Measurements from ENCODE around the gene DDX41.

DDX41 gene

DNA sequence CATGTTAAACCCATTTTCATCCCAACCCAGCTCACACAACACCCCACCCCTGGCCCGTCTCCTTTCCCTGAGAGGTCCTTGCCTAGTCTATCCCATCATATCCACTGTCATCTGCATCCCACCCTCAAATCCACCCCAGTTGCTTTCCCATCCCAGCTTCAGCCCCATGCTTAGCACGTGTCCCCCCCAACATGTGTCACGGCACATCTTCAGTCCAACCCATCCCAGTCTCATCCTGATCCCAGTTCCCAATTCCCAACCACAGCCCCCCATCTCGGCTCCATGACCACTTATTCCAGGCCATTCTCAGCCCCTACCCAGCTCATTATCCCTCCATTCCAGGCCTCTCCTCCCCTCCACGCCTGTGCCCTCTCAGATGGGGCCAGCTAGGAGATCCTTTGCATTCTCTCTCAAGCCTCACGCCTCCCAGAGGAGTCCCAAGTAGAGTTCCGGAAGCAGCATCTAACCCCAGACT lies 42.7 kb downstream of the DDX41 start:
- Histone ChIP-seq H3K27me3 (replicated peaks; ENCODE audit: insufficient read depth, low read length) (peaks cover 49% of the 10 kb centered on the region), H3K9me2 (replicated peaks; ENCODE audit: insufficient read depth, low read length) (no peaks in the 10 kb centered on the region), H3K9ac (ENCODE audit: low read length) (no peak overlapping the region), H3K27ac (ENCODE audit: low read length) (no peak overlapping the region), H3K79me2 (ENCODE audit: low read length) (no peaks in the 10 kb centered on the region), H3K4me3 (ENCODE audit: low read length) (no peak overlapping the region), H3F3A (ENCODE audit: insufficient read depth, low read length) (no peaks in the 10 kb centered on the region), H3K9me3 (replicated peaks; ENCODE audit: insufficient read depth, low read length) (no peaks in the 10 kb centered on the region), H3K4me1 (ENCODE audit: low read length) (no peaks in the 10 kb centered on the region), H3K36me3 (replicated peaks; ENCODE audit: insufficient read depth, low read length) (no peaks in the 10 kb centered on the region), H3K4me2 (ENCODE audit: low read depth, low read length) (no peak overlapping the region), H4K20me1 (ENCODE audit: insufficient read depth, low read length) (no peaks in the 10 kb centered on the region), H2AFZ (ENCODE audit: low read length) (no peak overlapping the region)
- no peak for DNase-seq
- TF ChIP-seq EZH2phosphoT487 (IDR thresholded peaks at IDR 0.05; ENCODE audit: low read length) (no peak), EZH2 (optimal IDR thresholded peaks at IDR 0.05; ENCODE audit: low read depth, low read length) (no peak)
- TF ChIP-seq, protein P1, sequence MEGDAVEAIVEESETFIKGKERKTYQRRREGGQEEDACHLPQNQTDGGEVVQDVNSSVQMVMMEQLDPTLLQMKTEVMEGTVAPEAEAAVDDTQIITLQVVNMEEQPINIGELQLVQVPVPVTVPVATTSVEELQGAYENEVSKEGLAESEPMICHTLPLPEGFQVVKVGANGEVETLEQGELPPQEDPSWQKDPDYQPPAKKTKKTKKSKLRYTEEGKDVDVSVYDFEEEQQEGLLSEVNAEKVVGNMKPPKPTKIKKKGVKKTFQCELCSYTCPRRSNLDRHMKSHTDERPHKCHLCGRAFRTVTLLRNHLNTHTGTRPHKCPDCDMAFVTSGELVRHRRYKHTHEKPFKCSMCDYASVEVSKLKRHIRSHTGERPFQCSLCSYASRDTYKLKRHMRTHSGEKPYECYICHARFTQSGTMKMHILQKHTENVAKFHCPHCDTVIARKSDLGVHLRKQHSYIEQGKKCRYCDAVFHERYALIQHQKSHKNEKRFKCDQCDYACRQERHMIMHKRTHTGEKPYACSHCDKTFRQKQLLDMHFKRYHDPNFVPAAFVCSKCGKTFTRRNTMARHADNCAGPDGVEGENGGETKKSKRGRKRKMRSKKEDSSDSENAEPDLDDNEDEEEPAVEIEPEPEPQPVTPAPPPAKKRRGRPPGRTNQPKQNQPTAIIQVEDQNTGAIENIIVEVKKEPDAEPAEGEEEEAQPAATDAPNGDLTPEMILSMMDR (IDR thresholded peaks at IDR 0.05; ENCODE audit: low read length), result no peak

DNA sequence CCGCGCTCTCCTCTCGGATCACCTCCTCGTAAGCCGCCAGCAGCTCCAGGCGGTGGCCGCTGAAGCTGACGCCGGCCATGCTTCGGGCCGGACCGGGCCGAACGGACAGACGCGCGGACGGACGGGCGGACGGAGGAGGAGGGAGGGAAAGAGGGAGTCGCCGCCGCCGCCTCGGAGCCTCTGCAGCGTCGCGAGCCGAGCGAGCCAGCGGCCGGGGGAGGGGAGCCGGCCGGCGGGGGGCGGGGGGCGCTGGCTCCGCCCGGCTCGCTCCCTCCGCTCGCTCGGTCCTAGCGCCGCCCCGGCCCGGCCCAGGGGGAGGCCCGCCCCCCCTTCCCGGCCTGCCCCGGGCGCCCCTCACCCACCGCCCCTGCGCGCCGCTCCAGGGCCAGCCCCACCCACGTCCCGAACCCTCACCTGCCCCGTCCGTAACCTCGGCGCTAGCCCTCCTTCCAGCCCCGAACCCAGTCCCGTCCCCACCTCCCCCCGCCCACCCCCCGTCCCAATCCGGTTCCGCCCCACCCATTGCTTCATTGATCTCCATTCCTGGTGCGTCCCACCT lies 43.2 kb downstream of the DDX41 start, which contains the start of gene DBN1:
Gene DBN1 (minus strand): TSS at position 192 of the 559 bp plus-strand sequence. CDS start 113 bp downstream, at position 79.
- Histone ChIP-seq H3K4me3 (ENCODE audit: low read length) (peak within 1 kb of the TSS; percentile 42), H3K27me3 (replicated peaks; ENCODE audit: insufficient read depth, low read length) (peaks cover 55% of the 10 kb centered on the region), H2AFZ (ENCODE audit: low read length) (peak within 1 kb of the TSS; percentile 48; the same call in 1 of the 2 replicates), H3K4me1 (ENCODE audit: low read length) (no peaks in the 10 kb centered on the region), H3K9me2 (replicated peaks; ENCODE audit: insufficient read depth, low read length) (no peaks in the 10 kb centered on the region), H3K4me2 (ENCODE audit: low read depth, low read length) (peak within 1 kb of the TSS; percentile 84), H3K9me3 (replicated peaks; ENCODE audit: insufficient read depth, low read length) (no peaks in the 10 kb centered on the region), H3K27ac (ENCODE audit: low read length) (no peak within 1 kb of the TSS), H3K79me2 (ENCODE audit: low read length) (no peaks in the 10 kb centered on the region), H3K9ac (ENCODE audit: low read length) (peak within 1 kb of the TSS; percentile 10; the same call in 1 of the 2 replicates), H3K36me3 (replicated peaks; ENCODE audit: insufficient read depth, low read length) (no peaks in the 10 kb centered on the region), H4K20me1 (ENCODE audit: insufficient read depth, low read length) (no peaks in the 10 kb centered on the region), H3F3A (ENCODE audit: insufficient read depth, low read length) (no peaks in the 10 kb centered on the region)
- TF ChIP-seq EZH2 (optimal IDR thresholded peaks at IDR 0.05; ENCODE audit: low read depth, low read length) (no peak), EZH2phosphoT487 (IDR thresholded peaks at IDR 0.05; ENCODE audit: low read length) (no peak)
- TF ChIP-seq, protein P1 (IDR thresholded peaks at IDR 0.05; ENCODE audit: low read length), result no peak
- DNase-seq, result no peak

DNA sequence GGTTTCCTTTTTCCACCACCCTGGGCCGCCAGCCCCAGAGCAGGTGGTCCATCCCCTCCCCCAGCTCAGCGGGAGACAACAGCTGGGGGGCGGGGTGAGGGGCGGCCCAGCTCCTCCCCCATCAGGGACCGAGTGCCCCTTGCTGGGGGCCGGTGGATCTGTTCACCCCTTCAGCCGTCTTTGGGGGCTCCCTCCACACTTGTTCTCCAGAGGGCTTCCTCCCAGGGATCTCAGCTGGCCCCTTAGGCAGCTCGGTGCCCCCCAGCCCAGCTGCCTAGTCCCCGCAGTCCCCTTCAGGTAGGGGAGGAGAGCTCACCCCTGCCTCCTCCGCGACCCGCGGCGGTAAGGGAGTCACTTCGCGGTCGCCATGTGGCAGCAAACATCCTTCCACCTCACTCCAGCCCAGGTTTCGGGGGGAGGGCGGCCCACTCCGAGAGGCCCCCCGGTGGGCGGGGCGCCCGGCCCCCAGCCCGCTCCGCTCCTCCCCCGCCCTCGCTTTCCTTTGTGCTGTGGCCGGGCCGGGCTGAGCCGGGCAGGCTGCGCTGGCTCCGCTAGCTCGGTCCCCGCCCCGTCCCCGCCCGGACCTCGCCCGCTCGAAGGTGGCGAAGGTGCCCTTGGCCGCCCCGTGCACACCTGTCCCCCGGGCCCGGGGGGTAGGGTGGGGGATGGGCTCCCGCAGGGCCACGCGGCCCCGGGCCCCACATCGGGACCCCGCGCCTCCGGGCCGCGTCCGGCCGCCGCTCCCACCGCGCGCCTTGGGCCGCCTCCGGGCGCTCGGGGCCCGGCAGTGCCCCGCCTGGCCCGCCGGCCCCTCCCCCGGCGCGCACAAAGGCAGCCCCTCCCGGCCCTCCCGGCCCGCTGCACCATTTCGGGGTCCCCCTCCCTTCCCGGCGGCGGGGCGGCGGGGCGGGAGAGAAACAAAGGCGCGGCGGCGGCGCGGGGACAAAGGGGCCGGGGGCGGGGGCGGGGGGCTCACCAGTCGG lies 44.0 kb downstream of the DDX41 start:
- Histone ChIP-seq H3K9ac (ENCODE audit: low read length) (peak overlapping the region; percentile 10; the same call in 1 of the 2 replicates), H2AFZ (ENCODE audit: low read length) (peak overlapping the region; percentile 48; the same call in 1 of the 2 replicates), H3K4me2 (ENCODE audit: low read depth, low read length) (peak overlapping the region; percentile 84), H3K9me2 (replicated peaks; ENCODE audit: insufficient read depth, low read length) (no peaks in the 10 kb centered on the region), H4K20me1 (ENCODE audit: insufficient read depth, low read length) (no peaks in the 10 kb centered on the region), H3K27ac (ENCODE audit: low read length) (no peak overlapping the region), H3K4me3 (ENCODE audit: low read length) (peak overlapping the region; percentile 42), H3K36me3 (replicated peaks; ENCODE audit: insufficient read depth, low read length) (no peaks in the 10 kb centered on the region), H3K79me2 (ENCODE audit: low read length) (no peaks in the 10 kb centered on the region), H3F3A (ENCODE audit: insufficient read depth, low read length) (no peaks in the 10 kb centered on the region), H3K4me1 (ENCODE audit: low read length) (no peaks in the 10 kb centered on the region), H3K9me3 (replicated peaks; ENCODE audit: insufficient read depth, low read length) (no peaks in the 10 kb centered on the region), H3K27me3 (replicated peaks; ENCODE audit: insufficient read depth, low read length) (peaks cover 60% of the 10 kb centered on the region)
- TF ChIP-seq EZH2 (optimal IDR thresholded peaks at IDR 0.05; ENCODE audit: low read depth, low read length) (no peak), EZH2phosphoT487 (IDR thresholded peaks at IDR 0.05; ENCODE audit: low read length) (no peak)
- TF ChIP-seq, protein P1 (IDR thresholded peaks at IDR 0.05; ENCODE audit: low read length), result no peak
- DNase-seq, result no peak

Measured in MM.1S (cell line).